ENCODE measurements around the gene C14orf132.

The C14orf132 gene

DNA sequence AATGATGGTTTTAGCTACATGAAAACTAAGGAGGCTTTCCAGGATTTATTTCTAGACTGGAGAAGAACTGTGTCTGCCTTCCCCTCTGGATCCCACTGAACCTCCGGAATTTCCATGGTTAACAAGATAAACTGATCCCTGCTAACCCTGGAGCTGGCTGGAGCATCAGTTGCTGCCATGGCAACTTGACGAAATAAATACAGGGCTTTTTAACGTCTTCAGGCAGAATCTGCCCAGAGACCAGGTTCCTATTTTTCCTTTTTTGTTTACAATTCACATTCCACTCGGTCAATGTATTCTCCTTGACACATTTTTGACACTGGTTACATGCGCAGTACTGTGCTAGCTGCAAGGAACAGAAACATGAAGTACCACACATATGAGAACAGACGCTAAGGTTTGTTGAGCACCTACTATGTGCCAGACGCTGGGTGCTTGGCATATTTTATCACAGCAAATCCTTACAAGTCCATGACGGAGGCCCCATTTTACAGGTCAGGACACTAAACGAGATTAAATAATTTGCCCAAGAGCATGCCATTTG lies 1.7 kb downstream of the C14orf132 start:
- DNase-seq: no peak

GRCh38 chr14:96042248-96042930 lies 3.2 kb downstream of the C14orf132 start:
- DNase-seq: no peak

GRCh38 chr14:96046630-96047029 lies 7.5 kb downstream of the C14orf132 start:
- DNase-seq: no peak

- no peak for DNase-seq
These were observed 7.9 kb downstream of the C14orf132 start for GRCh38 chr14:96047101-96047500.

GRCh38 chr14:96049932-96050331 lies 10.8 kb downstream of the C14orf132 start:
- DNase-seq: no peak

GRCh38 chr14:96050482-96050881 lies 11.3 kb downstream of the C14orf132 start:
- DNase-seq: no peak

DNA sequence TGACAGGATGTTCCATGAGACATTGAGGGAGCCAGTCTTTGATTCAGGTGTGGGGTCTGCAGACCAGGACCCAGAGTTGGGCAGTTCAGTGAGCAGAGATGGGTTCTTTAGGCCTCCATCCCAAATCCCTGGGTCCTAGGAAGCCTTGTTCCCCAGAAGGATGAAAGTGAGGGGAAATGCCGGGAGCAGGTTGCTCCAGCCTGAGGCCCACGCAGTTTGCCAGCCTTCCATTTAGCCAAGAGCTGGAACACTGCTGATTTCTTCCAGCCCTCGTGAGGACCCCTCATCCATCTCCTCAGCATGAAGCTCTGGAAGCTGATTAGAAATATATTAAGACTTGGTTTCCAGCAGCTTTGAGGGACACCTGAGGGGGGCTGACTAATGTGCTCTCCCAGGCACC lies 12.1 kb downstream of the C14orf132 start:
- no peak for DNase-seq

DNA sequence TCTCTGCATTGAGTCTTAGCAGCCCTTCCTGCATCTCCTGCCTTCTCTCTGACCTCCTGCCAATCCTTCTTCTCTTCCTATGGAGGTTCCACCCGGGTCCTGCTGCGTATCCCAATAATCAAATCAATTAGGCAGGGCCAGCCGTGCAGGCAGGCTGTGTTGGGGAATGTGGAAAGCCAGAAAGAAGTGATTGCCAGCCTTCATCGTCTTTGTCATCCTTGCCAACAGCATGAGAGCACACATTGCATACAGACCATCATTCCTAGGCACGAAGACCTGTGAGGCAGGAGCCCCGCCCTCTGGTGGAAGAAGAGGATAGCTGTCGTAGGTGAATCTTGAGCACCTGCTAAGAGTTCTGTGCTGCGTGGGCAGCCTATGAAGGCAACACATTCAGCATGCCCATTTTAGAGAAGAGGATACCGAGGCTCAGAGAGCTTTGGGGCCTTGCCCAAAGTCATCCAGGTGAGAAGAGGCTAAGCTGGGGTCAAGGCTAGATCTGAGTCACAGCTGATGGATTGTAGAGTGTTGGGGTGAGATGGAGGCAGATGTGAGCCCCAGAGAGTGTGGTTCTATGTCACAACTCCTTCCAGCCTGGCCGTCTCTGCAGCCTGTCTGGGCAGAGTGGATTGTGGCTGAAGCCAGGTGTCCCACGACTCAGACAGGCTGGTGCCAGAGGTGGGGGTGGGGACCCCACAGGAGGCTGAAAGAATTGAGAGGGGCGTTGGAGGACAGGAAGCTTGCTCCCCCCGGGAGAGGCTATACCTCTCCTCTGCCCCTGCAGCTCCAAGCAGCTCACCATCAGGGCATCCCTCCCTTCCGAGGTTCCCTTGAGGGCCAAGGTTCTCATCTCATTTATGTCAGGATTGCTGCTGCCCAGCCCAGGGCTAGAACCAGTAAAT lies 12.7 kb downstream of the C14orf132 start:
- no peak for DNase-seq

- no peak for DNase-seq
These were observed 13.5 kb downstream of the C14orf132 start for GRCh38 chr14:96052541-96053247.

- DNase-seq: no peak
These were observed 14.1 kb downstream of the C14orf132 start for GRCh38 chr14:96053248-96053599.

GRCh38 chr14:96053600-96054381 lies 14.6 kb downstream of the C14orf132 start:
- no peak for DNase-seq

GRCh38 chr14:96054661-96055060 lies 15.5 kb downstream of the C14orf132 start:
- DNase-seq: no peak

GRCh38 chr14:96055065-96055752 lies 16.0 kb downstream of the C14orf132 start:
- no peak for DNase-seq

DNA sequence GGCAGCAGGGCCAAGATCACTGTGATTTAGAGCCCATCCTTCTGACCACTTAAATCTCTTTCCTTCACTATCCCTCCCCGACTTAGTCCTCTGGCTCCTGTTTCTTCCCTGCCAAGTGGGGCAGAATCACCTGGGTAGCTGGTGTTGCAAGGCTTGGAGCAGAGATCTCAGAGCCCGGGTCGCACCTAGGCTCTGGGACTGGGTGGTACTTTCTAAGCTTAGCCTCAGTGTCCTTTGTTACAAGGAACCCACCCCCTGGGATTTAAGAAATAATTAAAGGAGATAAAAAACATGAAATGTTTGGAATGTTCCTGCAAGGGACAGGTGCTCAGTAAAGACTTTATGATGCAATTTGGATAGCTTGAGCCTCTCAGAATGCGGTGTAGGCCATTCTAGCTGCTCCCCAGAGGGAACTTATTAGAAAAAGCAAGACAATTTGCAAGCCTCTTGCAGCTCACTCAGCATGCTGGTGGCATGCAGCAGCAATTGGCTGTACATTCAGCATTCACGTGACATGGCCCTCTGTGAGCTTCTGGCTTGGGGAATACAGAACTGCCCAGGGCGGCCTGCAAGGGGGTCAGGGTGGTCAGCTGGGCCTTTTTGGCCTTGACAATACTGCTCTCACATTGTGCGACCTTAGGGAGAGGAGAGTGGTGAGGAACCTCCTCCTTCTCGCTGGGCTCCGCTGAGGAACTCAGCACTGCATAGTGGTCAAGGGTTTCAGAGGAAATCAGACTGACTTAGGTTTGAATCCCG lies 16.8 kb downstream of the C14orf132 start:
- no peak for DNase-seq

GRCh38 chr14:96056509-96057422 lies 17.6 kb downstream of the C14orf132 start:
- DNase-seq: no peak

- no peak for DNase-seq
These were observed 18.6 kb downstream of the C14orf132 start for GRCh38 chr14:96057738-96058137.

DNA sequence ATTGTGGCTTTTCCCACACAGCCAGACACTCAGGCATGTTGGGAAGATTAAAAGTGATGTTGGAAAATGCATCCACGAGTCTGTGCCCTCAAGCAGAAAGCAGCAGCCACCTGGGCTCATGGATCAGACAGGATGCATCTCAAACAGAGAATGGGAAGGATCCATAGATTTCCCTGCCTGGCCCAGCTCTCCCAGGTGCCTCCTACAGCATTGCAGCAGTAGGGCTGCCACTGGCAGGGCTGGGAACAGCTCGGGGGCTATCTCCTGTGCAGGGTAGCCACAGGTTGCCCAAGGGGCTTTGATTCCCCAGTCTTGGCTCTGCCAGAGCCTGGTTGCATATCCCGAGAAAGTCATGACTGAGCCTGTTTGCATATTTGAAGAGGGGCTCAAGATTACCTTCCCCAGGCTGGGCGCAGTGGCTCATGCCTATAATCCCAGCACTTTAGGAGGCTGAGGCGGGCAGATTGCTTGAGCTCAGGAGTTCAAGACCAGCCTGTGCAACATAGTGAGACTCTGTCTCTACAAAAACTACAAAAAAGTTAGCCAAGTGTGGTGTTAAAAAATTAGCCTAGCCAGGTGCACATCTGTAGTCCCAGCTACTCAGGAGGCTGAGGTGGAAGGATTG lies 19.5 kb downstream of the C14orf132 start:
- DNase-seq: no peak

DNA sequence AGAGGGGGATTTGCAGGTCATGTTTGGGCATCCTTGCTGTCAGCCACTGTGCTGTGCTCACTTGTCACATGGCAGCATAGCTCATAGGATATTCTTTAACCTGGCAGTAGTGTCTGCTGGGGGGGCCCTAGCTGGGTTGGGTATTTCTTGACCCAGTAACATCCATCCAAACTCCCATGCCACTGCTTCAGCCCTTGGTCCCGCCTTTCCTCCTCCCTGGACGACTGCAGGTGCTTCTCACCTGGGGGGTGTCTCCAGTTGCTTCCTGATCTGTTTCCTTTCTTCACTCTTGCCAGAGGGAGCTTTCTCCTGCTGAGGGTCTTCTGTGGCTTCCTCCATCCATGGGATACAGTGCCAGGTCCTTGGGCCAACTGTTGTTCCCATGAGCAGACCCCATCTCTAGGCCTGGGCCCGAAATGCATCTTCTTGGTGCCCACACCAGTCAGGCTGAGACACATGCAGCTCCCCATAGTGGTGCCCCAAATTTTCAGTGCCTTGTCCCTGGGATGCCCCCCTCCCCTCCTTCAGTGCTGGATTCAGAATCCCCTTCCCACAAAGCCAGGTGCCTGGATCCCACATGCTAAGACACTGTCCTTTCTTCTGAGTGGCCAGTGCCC lies 20.5 kb downstream of the C14orf132 start:
- DNase-seq: no peak

Data from CD4-positive, alpha-beta T cell treated with Interleukin-4 for 4 hours (primary cell).